Right renal cortex interstitium (tissue), 3 donors: ENCODE results near the gene CACNB4. TPM values are rescaled to one million over a fixed set of nuclear protein-coding genes. Genes with fewer than 3 reads are reported as not detected.
"Not testable (repeated sequence)": the region's sequence is repeated elsewhere in the genome, so short reads cannot be mapped to it uniquely, and the experiment has no call there.

Experiments used
- DNase-seq, 3 donors: peaks; one replicate each; pipeline ENCODE4 v3.0.0-alpha.2; 2013; ENCODE audit warnings: low read depth in 3 of 3, low spot score in 2 of 3
- polyA plus RNA-seq, 3 donors: library from polyadenylated mRNA; unstranded; fragments of 120-200 nt; gene quantifications; one replicate each; pipeline ENCODE4 v1.2.1, GENCODE V29; 2013; ENCODE audit not compliant: insufficient read length in 3 of 3

CACNB4 gene
- polyA plus RNA-seq = 10 to 100 TPM in 1 of 3 donors, 1 to 10 TPM in 2; 7.4 to 12.5 (median 8.1) TPM

DNA sequence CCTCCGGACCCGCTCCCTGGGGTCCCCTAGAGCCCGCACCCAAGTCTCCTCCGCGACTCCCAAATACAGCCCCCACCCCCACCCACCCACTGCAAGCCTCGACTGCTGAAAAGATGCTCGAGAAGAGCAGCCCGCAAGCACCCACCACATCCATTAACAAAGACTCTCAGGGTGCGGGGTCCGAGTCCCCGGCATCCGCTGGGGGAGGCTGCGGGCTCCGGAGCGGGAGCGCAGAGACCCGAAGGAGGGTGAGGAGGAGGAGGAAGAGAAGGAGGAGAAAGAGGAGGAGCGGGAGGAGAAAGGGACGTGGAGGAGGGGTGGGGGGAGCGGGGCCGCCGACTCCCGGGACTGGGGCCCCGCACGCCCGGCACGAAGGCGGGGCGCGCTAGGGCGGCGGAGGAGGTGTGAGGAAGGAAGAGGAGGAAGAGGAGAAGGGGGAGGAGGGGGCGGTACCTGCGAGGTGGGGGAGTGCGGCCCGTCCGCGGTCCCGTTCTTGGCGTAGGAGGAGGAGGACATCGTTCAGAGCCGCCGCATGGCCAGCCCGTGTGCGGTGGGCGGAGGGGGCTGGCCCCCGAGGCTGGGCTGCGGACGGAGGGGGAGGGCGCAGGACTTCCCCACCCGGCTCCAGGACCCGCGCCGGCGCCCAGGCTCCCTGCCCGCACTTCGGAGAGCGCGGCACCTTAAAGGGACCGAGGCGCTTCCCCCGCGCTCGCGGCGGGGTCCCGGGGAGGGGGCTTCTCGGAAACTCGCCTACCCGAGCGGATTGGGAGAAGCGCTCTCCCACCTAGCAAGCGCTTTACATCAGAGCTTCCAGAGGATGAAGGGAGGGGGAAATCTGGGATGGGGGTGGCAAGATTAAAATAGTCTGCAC, at the start of gene CACNB4:
Gene CACNB4 (minus strand): TSS at position 549 of the 871 bp plus-strand sequence.
- peak in 2 of 3 donors; percentile 13 to 16 for DNase-seq

DNA sequence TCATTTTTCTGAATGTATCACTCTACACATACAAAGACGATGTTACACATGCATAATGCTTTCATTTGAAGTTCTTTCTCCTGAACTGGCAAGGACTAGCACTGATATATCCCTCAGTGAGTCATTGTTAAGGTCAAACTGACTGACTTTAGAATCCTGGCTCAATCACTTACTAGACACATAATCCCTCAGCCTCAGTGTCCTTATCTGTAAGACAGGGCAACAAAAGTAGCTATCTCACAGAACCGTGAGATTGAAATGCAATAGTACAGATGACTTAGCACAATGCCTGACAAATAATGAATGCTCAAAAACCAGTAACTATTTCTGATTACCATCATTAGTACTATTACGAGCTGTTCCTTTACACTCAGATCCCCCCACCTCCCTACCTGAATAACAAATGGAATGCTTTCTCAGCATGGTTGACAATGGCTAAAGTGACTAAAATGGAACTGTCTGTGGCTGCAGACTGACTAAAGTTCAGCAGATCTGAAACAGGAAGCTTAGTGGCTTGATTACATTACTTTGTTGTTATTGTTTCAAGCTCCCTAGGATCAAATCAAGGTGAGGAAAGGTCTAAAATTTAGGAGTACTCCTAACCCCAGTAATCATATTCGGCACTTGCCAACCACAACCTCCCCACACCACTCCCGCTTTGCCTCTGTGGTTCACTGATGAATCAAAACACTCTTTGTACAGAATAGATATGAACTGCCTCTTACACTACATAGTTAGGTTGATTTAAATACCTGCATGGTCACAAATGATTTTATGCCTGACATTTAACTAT, 35.8 kb upstream of the CACNB4 start:
- DNase-seq = no peak

DNA sequence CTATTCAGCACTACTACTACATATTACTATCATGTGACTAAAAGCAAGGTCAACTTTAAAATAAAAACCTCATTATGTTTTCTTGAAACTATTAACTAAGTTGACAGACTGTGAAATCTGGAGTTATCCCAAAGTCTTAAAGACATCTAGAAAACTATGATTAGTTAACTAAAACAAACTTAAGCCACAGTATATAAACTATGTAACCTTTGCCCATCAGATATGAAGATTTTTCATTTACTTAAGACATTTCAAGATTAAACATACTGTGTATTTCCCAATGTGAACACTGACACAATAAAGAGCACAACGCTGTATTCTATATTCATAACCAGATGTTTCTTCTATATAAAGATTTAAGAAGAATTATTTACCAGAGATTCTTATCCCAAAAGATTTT, 33.5 kb upstream of the CACNB4 start:
- no peak for DNase-seq

DNA sequence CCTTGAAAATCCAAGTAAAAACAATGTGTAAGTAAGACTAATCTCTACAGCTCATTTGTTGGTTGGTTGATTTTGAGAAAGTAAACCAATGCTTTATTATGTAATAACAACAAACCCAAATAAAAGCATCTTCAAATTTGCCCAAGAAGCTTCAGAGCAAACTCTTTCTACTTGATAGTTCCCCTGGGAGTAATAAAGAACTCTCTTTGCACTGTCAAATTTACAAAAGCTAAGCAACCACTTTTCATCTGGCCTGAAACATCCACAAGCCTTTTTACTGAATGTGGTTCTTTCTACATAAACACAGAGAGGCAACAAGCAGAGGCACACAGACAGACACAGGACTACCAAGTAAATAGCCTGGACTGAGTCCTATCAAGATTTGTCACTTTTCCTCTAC, 28.8 kb upstream of the CACNB4 start:
- no peak for DNase-seq

DNA sequence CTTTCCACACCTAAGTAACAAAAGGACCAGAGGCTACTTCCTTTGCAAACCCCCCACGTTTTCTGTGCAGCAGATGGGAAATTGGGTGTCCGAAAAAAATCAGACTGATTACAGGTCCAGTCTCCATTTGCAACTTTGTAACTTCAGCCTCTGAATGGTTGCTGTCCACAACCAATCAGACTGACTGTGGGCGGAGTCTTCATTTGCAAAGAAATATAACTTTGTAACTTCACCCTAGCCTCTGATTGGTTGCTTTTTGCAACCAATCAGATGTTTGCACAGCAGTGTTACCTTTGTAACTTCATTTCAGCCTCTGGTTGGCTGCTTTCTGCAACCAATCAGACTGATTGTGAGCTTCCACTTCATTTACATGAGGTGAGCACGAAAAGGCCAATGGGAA, 27.8 kb upstream of the CACNB4 start:
- DNase-seq = no peak

DNA sequence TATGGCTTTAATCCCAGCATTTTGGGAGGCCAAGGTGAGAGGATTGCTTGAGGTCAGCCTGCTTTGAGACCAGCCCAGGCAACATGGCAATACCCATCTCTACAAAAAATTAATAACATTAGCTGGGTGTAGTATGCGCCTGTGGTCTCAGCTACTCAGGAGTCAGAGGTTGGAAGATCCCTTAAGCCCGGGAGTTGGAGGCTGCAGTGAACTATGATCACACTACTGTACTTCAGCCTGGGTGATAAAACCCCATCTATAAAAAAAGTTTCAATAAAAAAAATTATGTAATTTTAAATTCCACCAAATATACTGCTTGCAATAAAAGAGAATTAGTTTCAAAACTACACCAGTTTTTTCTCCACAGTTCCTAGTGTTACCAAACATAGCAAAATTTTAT, 23.3 kb upstream of the CACNB4 start:
- DNase-seq = no peak

DNA sequence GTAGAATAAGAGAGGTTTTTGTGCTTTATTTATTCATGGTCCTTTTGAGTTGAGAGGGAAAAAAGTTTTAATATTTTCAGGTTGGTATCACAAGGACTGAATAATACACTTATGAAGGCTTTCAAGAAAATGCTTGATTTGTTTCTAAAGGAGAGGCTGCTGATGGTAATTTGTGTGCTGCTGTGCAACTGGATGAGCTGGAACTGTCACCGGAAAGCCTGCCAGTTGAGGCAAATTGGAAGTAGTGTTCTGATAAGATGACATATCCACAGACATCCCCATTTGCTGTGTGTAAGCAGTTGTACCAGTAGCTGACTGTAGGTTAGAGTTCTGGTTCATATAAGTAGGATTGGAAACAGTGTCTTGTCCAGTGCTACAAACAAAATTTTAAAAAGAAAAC, 21.6 kb upstream of the CACNB4 start:
- DNase-seq = no peak

DNA sequence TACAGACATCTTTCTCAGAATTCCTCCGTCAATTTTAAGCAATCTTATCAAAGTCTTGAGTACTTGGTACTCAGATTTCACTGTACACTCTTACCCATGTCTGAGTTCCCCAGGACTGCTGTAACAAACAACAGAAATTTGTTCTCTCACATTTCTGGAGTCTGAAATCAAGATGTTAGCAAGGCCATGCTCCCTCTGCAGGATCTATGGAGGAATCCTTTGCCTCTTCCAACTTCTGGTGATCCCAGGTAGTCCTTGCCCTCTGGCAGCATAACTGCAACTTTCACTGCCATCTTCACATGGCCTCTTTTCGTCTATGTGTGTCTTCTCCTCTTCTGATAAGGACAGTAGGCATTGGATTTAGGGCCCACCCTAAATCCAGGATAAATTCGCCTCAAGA, 17.1 kb upstream of the CACNB4 start:
- no peak for DNase-seq

DNA sequence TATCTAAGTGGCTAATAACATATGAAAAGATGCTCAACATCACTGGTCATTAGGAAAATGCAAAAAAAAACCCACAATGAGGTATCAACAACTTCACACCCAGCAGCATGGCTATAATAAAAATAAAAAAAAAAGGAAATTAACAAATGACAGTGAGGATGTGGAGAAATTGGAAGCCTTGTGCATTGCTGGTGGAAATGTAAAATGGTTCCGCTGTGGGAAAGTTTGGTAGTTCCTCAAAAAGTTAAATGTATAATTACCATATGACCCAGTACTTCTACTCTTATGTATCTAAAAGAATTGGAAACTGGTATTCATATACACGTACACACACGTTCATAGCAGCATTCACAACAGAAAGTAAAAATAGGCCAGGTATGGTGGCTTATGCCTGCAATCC, 15.5 kb upstream of the CACNB4 start:
- no peak for DNase-seq

DNA sequence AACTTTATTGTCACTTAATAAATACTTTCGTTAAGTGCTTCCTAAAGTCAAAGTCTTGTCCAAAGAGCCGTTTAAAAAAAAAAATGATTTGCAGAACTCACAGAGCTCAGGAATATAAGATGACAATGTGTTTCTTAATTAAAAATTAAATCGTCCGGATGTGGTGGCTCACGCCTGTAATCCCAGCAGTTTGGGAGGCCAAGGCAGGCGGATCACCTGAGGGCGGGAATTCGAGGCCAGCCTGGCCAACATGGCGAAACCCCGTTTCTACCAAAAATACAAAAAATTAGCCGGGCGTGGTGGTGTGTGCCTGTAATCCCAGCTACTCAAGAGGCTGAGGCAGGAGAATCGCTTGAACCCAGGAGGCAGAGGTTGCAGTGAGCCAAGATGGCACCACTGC, 8.3 kb upstream of the CACNB4 start:
- DNase-seq = not testable (repeated sequence)

DNA sequence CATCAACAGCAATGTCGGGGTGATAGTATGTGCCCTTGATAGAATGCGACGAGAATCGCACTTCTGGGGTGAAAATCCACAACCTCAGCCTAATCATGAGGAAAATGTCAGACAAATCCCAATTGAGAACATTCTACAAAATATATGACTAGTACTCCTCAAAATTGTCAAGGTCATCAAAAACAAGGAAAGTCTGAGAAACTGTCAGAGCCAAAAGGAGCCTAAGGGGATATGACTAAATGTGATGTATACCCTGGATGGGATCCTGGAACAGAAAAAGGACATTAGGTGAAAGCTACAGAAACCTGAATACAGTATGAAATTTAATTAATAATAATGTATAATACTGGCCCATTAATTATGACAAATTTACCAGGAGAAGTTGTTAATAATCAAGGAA, 7.6 kb upstream of the CACNB4 start:
- DNase-seq = no peak

DNA sequence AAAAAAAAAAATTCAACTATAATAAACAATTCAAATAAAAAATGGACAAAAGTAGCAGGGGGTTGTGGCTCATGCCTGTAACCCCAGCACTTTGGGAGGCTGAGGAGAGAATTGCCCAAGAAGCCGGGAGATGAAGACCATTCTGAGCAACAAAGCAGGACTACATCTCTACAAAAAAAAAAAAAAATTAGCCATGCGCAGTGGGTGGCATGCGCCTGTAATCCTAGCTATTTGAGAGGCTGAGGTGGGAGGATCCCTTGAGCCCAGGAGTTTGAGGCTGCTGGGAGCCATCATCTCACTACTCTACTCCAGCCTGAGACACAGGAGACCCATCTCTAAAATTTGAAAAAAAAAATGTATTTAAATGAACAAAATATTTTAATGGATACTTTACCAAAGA, 4.4 kb upstream of the CACNB4 start:
- no peak for DNase-seq

DNA sequence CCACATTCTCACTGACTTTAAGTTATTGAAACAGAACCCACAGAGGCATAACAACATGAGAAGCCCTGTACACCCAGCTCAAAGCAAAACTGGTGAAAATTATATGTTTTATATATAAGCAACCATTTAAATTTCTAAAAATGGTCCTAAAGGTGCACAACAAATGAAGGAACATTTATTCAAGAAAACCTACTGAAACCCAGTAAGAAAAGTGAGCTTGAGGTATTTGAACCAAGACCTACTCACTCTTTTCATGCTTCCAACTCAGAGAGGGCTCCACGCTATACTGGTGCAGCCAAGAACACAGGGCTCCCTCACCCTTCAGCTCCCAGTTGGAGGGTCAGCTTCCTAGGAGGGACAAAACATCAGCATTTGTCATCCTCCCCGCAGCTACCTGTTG, 2.1 kb upstream of the CACNB4 start:
- DNase-seq = no peak

DNA sequence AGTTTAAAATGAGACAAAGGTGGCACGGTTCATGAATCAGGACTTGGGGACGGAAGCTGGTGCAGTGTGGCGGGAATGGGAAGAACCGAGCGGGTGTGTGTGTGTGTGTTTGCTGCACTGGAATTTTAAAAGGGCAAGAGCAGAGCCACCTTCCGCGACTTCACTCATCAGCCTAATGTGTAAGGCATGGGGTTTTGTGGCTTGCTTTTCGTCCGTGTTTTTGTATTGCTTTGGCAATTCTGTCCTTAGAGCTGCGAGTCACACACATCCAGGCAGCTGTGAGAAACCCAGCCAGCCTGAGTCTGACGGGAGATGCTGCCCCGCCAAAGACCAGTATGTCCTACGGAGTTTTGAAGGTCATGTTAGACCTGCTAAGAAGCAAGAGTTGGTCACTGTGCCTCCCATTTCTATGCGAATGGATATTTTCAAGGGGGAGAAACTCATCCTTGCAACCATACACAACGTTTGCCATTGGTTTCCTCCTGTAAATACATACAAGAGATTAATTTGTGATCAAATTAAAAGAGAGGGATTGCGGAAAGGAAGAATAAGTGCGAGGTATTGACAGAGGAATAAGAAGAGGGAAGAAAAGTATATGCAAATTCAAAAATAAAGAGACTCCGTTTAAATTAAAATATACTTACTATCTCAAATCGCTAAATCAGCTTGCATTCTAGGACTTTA, 665 bp upstream of the CACNB4 start:
- DNase-seq = peak in 2 of 3 donors; percentile 15 to 29

DNA sequence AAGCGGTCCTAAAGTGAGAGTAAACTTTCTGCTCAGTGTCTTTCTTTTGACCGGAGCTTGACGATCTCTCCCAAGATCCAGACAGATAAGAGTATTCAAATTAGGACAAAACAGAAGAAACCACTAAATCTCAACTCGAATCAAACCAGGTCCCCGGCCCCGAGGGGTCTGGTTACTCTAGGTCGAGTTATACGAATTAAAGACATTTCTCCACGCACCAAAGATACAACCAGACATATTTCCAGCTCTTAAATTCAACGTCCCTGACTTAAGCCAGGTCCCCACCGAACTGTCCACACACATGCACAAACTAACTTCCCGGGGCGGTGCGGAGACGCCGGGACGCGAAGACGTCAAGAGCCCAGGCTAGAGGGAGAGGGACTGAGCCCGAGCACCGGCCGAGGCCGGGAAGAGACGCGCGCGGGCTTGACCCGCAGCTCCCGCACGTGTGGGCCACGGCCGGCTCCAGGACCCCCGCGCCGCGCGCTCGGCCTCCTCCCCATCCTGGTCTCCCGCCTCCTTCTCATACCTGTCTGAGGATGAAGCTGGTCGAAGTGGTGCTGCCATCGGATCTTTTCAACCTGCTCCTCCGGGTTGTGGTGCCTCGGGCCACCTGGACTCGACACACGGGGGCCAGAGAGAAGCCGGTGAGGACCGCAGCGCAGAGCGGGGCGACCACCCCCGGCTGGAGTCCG, 896 bp downstream of the CACNB4 start:
- peak; percentile 17 to 45 (median 23) for DNase-seq

DNA sequence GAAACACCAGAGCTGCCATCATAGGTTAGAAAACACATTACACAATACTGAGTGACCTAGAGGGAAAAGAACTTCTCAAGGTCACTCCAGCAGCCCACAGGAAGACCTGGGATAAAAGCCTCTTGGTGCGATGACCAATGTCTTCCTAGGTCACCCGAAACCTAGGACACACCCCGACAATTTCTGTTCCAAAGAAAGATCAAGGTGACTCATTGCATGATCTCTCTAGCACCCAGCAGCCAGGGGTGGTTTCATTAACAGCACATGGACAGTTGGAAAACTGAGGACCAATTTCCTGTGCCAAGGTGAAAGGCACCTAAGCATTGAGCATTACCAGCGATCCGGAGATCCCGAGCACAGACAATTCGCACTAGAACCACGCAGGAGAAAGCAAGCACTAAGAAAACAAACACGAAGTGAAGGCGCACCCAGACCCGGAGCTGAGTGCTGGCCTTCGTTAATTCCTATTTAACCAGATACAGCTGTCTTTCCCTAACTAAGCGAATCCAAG, 1.5 kb downstream of the CACNB4 start:
- peak in 2 of 3 donors; percentile 4 to 19 for DNase-seq

DNA sequence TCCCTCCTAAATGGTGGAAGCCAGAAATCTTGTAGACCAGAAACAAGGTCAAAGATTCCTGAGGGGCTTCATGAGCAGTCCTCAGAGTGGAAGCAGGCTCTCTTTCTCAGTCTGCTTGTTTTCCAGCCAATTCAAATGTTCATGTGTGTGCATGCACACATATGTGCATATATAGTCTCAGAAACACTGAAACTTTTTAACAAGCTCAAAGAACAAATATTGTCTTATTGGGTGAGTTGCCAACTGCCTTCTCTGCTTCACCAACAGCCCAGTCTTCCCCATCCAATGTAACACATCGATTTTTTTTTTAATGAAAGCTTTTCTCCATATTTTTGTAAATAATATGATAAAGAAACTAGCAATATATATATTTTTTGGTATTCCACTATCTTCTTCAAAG, 3.7 kb downstream of the CACNB4 start:
- DNase-seq = no peak

DNA sequence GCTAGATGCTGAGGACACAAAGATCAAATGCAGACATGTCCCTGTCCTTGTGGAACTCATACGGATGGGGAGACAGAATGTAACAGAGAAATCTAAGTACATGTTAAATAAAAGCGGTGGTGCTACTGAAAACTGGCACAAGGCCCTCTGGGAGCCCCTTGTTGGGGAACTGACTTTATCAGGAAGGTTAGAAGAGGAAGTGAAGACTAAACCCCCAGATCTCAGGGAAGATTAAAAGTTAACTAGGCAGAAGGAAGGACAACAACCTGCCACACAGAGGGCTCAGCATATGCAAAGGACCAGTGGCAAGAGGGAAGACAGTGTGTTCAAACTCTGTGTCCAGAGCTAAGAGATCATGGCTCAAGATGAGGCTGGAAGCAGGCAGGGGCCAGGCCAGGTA, 4.8 kb downstream of the CACNB4 start:
- DNase-seq = no peak

DNA sequence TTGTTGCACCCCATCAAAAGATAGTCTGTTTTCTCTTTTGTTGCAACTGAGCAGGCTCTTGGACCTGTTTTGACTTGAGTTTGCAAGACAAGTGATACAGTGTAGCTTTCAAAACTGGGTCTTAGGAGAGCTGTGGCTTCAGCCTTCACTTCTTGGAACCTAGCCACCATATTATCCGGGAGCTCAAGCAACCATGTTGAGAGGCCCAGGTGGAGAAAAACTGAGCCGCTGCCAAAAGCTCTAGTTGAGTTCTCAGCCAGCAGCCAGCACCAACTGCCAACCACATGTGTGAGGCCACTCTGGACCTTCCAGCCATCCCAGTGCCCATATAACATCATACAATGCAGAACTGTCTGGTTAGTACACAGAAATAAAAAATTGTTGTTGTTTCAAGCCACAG, 5.4 kb downstream of the CACNB4 start:
- DNase-seq = no peak

DNA sequence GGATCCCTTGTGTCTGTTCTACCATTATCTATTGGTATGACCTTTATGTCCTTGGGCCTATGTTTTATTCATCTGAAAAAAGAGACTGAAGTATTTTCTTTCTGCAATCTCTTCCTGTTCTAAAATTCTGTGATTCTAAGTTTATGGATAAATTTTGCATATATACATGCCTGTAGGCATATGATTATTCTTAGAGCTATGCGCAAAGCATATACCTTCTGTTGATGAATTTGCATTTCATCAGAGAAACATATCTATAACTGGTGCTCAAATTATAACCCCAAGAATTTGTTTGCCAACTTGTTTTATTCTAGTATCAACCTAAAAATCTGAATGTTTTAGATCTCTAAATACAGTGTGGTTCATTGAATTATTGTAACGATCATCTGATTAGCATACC, 6.7 kb downstream of the CACNB4 start:
- no peak for DNase-seq
